GM19099 (cell line): ENCODE results near the gene RIMS3.

Source experiments
- POLR2A ChIP-seq: IDR thresholded peaks from 3 replicates; pipeline ENCODE4 v1.6.1; 2011; ENCODE audit warnings: low read depth; ENCODE audit not compliant: insufficient read length; ENCODE audit errors: extremely low read depth

Gene RIMS3

GRCh38 chr1:40668769-40669525 is 3.5 kb upstream of the RIMS3 start:
- TF ChIP-seq POLR2A = peak; percentile 38

DNA sequence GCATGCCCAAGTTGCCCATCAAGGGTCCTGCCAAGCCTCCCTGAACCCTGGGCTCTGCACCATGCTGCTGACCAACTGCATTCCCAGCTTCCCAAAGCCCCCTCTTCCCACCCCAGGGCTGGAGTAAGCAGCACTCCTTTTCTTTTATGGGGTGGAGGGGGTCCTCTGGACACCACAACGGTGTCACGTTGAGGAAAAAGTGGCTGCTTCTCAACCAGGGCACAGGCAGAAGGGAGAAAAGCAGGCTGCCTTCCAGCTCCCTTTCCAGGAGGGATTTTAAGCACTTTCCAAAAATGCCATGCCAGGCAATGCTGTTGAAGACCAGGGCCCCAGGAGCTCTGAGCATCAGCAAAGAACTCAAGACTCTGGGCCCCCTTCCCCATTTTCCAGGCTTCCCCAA is 691 bp downstream of the RIMS3 start:
- no peak for TF ChIP-seq POLR2A

- TF ChIP-seq POLR2A = no peak
Measured at GRCh38 chr1:40664167-40664537, 1.3 kb downstream of the RIMS3 start.

DNA sequence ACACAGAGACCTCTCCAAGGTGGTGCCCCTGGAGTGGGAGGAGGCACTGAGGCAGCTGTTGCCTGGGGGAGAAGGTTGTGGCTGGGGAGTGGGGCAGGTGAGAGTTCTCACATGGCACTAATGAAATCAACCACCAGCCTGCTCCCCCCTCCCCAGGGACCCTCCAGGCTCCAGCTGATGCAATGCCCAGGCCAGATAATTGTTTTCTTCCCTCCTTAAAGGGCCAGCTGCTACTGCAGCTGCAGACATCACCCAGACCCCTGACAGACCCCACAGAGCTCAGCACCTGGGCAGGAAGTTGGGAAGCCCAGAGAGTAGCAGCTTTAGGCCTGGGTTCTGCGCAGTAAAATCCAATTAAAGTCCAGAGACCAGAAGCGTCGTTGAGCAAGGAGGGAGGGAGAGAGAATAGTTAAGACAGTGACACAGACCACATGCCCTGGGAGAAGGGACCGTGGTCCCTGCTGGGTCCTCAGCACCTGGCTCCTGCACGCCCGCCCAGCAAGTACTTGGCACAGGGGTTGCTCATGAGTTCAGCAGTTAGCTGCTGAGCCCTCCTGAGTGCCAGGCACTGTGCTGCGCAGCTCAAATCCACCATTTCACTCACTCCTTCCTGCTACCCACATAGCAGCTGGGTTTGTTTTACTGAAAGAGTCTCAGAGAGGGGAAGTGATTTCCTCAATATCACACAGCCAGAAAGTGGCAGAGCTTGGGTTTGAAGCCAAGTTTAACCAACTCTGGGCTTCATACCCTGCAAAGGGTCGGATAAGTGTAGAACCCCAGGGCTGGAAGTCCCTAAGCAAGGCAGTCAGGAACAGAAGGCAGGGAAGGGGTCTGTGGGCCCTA is 1.9 kb downstream of the RIMS3 start:
- no peak for TF ChIP-seq POLR2A

DNA sequence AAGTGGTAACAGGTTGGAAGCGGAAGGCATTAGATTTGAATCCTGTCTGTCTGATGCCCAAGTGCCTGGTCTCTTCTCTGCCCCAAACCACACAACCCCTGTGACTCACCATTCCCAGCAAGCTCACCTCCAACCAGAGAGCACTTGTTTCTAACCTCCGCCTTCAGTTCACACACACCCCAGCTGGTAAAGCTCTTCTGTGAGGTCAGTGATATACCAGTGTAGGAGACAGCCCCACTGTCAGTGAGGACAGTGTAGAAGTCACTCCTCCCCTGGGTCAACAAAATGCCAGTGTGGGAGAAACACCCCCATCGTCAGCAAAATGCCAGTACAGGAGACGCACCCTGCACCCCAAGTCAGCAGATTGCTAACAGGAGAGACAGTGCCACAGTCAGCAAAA is 2.6 kb downstream of the RIMS3 start:
- TF ChIP-seq POLR2A = no peak

DNA sequence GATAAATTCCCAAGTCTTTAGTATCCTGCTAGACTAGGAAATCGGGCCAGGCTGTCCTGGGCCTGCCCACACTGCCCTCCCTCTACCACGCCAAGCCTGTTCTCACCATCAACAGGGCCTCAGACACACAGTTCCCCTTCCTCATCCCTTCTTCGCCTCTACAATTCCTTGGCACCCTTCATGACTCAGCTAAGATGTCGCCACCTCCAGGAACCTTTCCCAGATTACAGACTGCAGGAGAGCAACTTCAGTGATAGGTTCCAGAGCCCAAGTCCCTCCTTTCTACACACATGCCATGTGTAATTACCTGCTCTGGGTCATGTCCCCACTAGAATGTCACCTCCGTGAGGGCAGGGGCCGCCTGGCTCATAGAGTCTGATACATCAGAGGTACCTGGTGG is 3.3 kb downstream of the RIMS3 start:
- no peak for TF ChIP-seq POLR2A

- TF ChIP-seq POLR2A = no peak
Measured at GRCh38 chr1:40661678-40662077, 3.8 kb downstream of the RIMS3 start.

DNA sequence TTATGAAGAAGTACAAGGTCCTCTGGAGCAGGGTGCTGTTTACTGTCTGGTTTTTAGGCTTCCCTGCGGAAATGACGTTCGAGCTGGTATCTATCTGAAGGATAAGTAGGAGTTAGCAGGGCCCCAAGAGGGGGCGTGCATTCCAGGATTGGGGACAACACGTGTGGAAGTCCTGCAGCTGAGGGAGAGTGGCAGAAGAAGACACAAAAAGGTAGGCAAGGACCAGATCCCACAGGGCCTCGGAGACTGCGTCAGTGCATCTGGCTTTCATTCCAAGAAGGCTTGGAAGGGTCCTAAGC is 5.9 kb downstream of the RIMS3 start:
- TF ChIP-seq POLR2A = no peak

DNA sequence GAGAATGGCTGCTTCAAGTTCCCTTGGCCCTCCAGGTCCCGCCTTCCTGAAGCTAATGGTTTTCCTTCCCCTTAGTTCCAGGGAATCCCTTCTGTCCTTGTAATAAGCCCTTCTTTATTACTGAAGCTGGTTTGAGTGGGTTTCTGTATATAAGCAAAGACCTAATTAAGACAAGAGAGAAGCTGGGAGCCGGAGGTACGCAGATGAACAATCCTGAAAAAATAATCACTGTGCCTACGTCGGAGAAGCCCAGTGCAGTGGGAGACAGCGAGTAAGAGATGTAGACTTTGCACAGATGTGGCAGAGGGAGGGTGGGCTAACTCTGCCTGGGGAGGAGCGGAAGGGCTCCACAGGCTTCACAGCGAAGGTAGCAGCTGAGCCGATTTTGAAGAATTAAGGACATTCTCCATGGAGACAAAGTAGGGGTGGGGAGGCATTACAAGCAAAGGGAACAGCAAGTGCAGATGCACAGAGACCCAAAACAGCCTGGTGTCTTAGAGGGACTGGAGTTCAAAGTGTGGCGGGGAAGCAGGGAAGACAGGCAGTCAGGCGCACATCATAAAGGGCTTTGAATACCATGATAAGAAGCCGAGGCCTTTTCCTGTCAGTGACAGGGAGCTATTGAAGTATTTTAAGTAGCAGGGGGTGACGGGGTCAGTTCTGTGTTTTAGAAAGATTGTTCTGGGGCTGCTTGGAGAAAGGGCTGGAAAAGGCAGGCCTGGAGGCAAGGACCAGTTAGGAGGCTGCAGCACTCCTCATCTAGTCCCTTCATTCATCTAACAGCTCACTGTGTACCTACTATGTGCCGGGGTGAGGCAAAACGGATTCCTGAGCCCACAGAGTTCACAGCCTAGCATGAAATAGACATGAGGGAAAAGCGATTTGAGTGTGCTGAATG is 6.5 kb downstream of the RIMS3 start:
- TF ChIP-seq POLR2A = no peak

DNA sequence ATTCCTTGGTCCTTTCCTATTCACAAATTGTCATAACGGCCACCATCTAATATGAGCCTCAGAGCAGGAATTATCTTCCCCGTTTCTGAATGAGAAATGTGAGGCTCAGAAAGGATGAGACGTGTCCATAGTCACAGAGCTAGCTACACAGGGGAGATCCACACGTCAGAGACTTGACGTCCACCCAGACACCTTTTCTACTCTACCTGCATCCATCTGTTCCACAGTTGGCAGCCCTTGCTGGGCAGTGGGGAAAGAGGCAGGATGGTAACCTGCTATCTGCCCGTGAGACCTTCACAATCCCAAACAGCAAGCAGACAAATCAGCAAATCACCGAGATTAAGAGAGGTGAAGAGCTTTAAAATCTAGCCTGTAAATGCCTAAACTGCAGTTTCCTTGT is 8.4 kb downstream of the RIMS3 start:
- no peak for TF ChIP-seq POLR2A

DNA sequence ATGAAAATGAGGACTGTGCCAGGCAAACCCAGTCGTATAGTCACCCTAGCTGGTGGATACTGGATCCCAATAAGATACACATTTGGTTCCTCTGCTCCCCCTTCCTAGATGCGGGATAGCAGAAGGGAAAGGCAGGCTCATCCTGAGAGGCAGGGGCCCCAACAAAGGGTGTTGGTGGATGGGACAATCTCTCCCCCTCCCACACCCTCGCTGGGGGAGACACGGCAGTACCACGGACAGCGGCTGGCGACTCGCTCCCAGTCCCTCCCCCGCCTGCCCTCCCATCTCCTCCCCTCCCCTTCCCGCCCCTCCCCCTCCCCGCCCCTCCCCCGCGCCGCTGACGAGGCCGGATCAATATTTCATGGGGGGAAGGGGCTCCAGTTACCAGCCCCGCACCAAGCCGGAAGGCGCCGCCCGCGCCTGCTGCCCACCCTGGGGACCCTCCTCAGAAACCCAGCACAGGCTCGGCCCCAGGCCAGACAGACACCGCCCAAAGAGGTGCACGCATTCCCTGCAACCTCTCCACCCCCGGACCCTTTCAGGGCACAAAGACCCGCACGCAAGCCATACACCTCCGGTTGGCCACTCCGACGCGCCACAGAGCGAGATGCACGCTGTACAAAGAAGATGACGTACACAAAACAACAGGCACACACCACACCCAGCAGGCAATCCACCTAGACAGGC is 11.5 kb downstream of the RIMS3 start:
- TF ChIP-seq POLR2A = no peak

DNA sequence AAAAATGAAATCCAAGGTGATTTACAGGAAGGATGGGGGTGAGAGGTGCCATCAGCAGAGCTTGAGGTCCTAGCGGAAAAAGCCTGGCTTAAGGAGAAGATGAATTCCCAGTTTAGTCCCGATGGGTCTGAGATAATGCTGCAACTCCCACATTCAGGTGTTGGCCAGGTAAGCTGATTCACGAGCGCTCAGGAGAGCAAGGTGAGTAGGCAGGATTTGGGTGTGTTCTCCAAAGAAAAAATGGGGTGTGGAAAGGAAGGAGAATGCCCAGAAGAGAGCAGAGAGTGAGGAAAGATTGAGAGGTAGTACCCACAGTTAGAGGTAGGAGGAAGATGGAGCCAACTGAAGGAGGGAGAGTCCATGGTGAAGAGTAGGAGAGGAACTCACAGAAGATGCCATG is 12.5 kb downstream of the RIMS3 start:
- no peak for TF ChIP-seq POLR2A

DNA sequence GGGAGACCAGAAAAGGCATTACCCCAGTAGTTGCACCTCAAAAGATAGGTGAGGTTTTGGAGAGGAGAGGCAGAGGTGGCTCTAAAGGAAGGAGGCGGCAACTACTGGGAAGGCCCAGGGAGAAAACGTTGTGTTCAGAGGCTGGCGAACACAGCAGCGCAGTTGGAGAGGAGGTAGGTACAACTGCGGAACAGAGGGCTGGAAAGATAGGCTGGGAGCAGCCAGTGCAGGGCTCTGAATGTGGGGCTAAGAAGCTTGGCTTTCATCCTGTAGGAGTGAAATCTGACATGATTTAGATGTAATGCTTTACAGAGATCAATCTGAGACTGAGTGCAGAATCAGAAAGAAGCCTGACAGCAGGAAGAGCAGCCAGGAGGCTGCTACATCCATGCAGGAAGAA is 13.0 kb downstream of the RIMS3 start:
- no peak for TF ChIP-seq POLR2A

- no peak for TF ChIP-seq POLR2A
Measured at GRCh38 chr1:40651138-40651857, 14.2 kb downstream of the RIMS3 start.

- no peak for TF ChIP-seq POLR2A
Measured at GRCh38 chr1:40650075-40650474, 15.4 kb downstream of the RIMS3 start.

DNA sequence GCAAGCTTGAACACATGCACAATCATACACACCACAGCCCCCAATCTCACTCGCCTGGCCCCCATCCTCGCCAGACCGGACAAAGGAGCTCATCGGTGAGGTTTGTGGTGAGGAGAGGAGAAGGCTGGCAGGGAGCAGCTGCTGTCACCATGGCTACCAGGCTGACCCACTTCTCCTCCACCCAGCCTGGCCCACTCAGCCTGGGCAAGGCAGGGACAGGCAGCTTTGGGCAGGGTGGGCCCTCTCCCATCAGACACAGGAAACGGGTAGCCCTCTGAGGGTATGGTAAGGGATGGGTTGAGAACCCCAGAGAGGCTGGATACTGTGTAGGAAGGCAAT is 15.9 kb downstream of the RIMS3 start:
- TF ChIP-seq POLR2A = no peak
